Urinary bladder (tissue), 4 donors: Measurements from ENCODE around the gene SIPA1L3. TPM values are rescaled to one million over a fixed set of nuclear protein-coding genes. Genes with fewer than 3 reads are reported as not detected.
A peak's percentile ranks its signal among the peaks of the same experiment; 100 is the strongest.

Experiments
- DNase-seq: peaks from one replicate; pipeline ENCODE4 v3.0.0-alpha.2; 2015; ENCODE audit errors: extremely low spot score
- H3K27ac ChIP-seq: one replicate; pipeline ENCODE4 v1.5.1; 2013; ENCODE audit warnings: low read depth, mild to moderate bottlenecking, moderate library complexity
- H3K36me3 ChIP-seq: one replicate; pipeline ENCODE4 v1.6.1; 2013; ENCODE audit warnings: mild to moderate bottlenecking, moderate library complexity; ENCODE audit not compliant: insufficient read depth
- H3K4me1 ChIP-seq: one replicate; pipeline ENCODE4 v1.6.1; 2013; ENCODE audit warnings: mild to moderate bottlenecking, moderate library complexity; ENCODE audit not compliant: insufficient read depth
- H3K4me3 ChIP-seq: one replicate; pipeline ENCODE4 v1.5.1; 2013; ENCODE audit warnings: low read depth, low read length
- WGBS: extraction: QIAGEN DNeasy Blood & Tissue Kit; methylation state at CpG from one replicate; pipeline ENCODE4 v1.1.7; 2013; 5-methylcytosine and 5-hydroxymethylcytosine counted together
- polyA plus RNA-seq: library from polyadenylated mRNA; stranded (reverse); fragments of 200-250 nt; gene quantifications from one replicate; pipeline ENCODE4 v1.2.3, GENCODE V29; 2013
- total RNA-seq: library from RNA; depleted of rRNA; stranded (reverse); fragments of >200 nt; gene quantifications from one replicate; pipeline ENCODE4 v1.2.3, GENCODE V29; 2014
- donor health status: healthy with polysubstance abuse.
- donor health status: healthy.

Gene SIPA1L3
- total and polyA plus RNA-seq, 2 donors = 6.2 to 11.5 TPM

- WGBS = 3% methylated on average over 30 of the region's 30 CpGs
- Histone ChIP-seq H3K4me1 (no peaks in the 10 kb centered on the region), H3K27ac (peak overlapping the region; percentile 50), H3K4me3 (no peak overlapping the region), H3K36me3 (no peaks in the 10 kb centered on the region)
- peak; percentile 77 for DNase-seq
Observed at GRCh38 chr19:38209671-38210457, 302.9 kb downstream of the SIPA1L3 start.

GRCh38 chr19:38210458-38210987, 303.5 kb downstream of the SIPA1L3 start:
- no peak overlapping the region for H3K4me3 ChIP-seq
- H3K36me3 ChIP-seq = no peaks in the 10 kb centered on the region
- peak; percentile 77 for DNase-seq
- H3K4me1 ChIP-seq = no peaks in the 10 kb centered on the region
- 2% methylated on average over 24 of the region's 24 CpGs for WGBS
- H3K27ac ChIP-seq = no peak overlapping the region

DNA sequence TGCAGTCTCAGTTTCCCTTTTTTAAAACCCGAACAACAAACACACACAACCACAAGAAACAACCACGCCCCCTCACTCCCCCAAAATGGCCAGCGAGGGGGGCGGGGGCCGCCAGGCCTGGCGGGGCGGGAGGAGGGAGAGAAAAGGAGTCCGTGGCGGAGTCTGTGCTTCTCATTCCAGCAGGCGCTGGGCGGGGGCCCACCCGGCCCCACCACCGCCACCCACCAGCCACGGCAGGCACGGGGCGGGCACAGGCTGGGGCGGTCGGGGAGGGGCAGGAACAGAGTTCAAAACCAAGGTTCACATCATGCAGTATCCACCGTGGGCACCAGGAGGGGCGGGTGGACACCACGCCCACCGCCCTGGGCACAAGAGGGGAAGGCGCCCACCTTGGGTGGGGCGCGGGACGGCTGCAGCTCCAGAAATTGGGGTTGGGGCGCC, 304.2 kb downstream of the SIPA1L3 start:
- 3% methylated on average over 27 of the region's 27 CpGs for WGBS
- Histone ChIP-seq H3K4me1 (no peaks in the 10 kb centered on the region), H3K4me3 (no peak overlapping the region), H3K27ac (no peak overlapping the region), H3K36me3 (no peaks in the 10 kb centered on the region)
- DNase-seq = no peak

DNA sequence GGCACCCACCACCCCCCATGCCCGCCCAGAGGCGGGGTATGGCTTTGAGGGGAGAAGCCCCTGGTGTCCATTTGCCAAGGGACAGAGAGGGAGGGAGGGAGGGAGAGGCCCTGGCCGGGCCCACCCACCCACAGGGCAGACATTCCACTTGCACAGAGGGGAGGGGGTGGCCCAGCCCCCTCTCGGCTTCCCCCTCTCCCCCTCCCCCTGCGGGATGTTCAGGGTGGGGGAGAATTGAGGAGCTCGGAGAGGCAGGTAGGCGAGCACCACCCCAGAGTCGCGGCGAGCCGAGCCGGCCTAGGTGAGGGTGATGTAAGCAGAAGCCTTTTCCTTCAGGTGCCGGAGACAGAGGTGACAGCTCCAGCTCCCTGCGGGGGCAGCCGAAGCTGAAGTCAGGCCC, 304.8 kb downstream of the SIPA1L3 start:
- WGBS = 40% methylated on average over 15 of the region's 15 CpGs

DNA sequence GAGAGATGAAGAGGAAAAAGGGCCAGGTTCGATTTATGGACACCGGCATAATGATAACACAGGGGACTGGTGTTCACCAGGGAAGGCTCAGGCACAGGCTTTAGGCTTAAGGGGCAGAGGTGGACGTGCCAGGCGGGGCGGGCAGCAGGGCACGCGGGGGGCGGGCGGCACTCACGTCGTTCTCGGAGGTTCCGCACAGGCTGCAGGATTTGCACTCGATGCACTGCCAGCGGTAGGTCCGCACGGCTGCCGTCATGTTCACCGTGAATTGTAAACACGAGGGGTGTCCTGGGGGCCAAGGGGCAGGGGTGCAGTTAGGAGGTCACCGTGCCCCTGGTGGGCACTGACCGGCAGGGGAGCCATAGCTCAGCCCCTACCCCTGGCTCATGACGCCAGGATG, 306.5 kb downstream of the SIPA1L3 start:
- Histone ChIP-seq H3K36me3 (no peaks in the 10 kb centered on the region), H3K27ac (no peak overlapping the region), H3K4me1 (no peaks in the 10 kb centered on the region), H3K4me3 (no peak overlapping the region)
- WGBS = 91% methylated on average over 23 of the region's 23 CpGs
- DNase-seq = no peak

More for the DNA sequence above, 304.8 kb downstream of the SIPA1L3 start:
- no peak for DNase-seq
- no peaks in the 10 kb centered on the region for H3K36me3 ChIP-seq
- no peaks in the 10 kb centered on the region for H3K4me1 ChIP-seq
- no peak overlapping the region for H3K4me3 ChIP-seq
- H3K27ac ChIP-seq = no peak overlapping the region

- DNase-seq = no peak
- no peak overlapping the region for H3K4me3 ChIP-seq
- WGBS = 70% methylated on average over 24 of the region's 24 CpGs
- H3K27ac ChIP-seq = no peak overlapping the region
- no peaks in the 10 kb centered on the region for H3K36me3 ChIP-seq
- H3K4me1 ChIP-seq = no peaks in the 10 kb centered on the region
Observed at GRCh38 chr19:38213911-38214625, 307.1 kb downstream of the SIPA1L3 start.

DNA sequence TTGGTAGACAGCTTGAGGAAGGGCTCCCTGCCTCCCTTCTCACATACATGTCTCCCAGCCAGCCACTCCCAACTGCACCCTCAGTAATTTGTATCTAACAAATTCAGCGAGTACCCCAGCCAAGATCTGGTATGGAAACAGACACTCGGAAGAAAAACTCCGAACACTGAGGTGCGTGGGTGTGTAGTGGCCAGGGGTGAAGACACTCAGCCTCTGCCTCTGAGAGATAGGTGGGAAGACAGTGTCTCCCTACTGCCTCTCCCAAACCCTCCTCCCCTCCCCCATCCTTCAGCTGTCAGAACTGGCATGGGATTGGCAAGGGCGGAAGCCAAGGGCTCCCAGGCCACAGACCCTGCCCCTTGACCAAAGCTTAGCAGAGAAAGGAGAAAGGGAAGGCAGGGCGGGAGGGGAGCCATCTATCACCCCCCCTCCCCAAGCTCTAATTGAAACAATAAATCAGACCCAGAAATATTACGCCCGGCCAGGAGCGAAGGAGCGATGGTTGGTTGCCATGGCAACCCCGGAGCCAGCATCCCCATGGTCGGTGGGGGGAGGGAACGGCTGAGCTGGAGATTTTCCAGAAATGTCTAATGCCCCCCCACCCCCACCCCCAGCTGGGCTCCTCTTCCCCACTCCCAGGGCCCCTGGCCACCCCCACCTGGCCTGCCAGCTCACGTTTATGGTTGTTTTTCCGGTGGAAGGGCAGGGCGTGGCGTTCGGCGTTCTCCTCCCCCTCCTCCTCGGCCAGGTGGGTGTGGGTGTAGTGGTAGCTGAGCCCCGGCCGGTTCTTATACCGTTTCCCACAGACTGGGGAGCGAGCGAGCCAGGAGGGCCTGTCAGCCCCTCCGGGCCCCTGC, 310.0 kb downstream of the SIPA1L3 start:
- no peak for DNase-seq
- Histone ChIP-seq H3K27ac (no peak overlapping the region), H3K4me3 (no peak overlapping the region), H3K36me3 (no peaks in the 10 kb centered on the region), H3K4me1 (no peaks in the 10 kb centered on the region)
- 56% methylated on average over 26 of the region's 26 CpGs for WGBS

DNA sequence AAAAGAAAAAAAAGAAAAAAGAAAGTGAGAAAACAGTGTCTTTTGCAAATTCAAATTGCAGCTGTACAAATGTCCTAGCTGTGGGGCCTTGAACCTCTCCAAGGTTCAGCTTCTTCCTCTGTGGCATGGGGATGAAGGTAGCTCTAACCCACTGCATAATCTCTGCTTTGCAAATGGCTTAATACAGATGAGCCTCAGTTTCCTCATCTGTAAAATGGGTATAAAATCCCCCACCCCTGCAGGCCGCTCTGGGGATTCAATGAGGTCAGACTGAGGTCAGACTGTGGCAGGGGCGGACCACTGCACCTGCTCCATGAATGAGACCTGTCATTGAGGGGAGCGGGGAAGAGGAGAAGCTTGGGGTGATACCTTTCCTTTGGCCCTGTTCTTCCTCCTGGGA, 311.2 kb downstream of the SIPA1L3 start:
- WGBS = 97% methylated on average over 3 of the region's 3 CpGs
- no peaks in the 10 kb centered on the region for H3K4me1 ChIP-seq
- no peak for DNase-seq
- no peak overlapping the region for H3K27ac ChIP-seq
- H3K4me3 ChIP-seq = no peak overlapping the region
- no peaks in the 10 kb centered on the region for H3K36me3 ChIP-seq

GRCh38 chr19:38219221-38219620, 312.2 kb downstream of the SIPA1L3 start:
- no peak for DNase-seq
- H3K4me3 ChIP-seq = no peak overlapping the region
- 91% methylated on average over 10 of the region's 10 CpGs for WGBS
- H3K27ac ChIP-seq = no peak overlapping the region
- no peaks in the 10 kb centered on the region for H3K4me1 ChIP-seq
- no peaks in the 10 kb centered on the region for H3K36me3 ChIP-seq

- Histone ChIP-seq H3K4me1 (no peaks in the 10 kb centered on the region), H3K27ac (no peak overlapping the region), H3K4me3 (no peak overlapping the region), H3K36me3 (no peaks in the 10 kb centered on the region)
- 96% methylated on average over 6 of the region's 6 CpGs for WGBS
- DNase-seq = no peak
Observed at GRCh38 chr19:38221421-38221820, 314.4 kb downstream of the SIPA1L3 start.

DNA sequence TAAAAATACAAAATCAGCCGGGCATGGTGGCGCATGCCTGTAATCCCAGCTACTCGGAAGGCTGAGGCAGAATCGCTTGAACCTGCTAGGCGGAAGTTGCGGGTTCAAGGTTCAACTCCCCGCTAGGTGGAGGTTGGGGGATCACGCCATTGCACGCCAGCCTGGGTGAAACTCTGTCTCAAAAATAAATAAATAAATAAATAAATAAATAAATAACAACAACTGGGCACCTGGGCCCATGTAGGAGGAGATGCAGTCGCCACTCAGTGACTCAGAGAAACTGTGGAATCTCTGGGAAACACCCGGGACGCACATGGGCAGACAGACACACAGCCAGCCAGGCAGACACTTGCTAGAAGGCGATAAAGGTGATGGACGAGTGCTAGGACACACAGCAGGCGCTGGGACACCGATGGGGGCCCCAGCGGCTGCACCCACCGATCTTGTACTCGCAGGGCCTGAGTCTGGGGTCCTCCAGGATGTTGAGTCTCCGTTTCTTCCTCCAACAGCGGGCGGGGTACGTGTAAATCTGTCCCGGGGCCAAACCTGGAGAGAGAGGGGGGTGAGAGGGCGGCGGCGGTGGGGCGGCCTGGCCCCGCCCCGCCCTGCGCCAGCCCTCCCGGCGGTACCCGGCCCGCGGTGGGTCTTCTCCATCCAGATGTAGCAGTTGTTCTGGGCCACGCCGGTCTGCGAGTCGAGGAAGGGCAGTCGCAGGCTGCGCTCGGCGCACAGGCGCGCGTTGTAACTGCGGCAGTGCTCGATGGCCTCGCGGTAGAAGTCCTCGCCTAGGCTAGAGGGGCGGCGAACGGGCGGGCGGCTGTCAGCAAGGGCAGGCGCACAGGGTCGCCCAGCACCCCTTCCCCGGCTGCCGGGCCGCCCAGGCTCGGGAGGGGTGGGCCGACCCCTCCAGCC, 315.2 kb downstream of the SIPA1L3 start:
- Histone ChIP-seq H3K27ac (no peak overlapping the region), H3K4me1 (no peaks in the 10 kb centered on the region), H3K4me3 (no peak overlapping the region), H3K36me3 (no peaks in the 10 kb centered on the region)
- DNase-seq = no peak
- WGBS = 60% methylated on average over 64 of the region's 64 CpGs

- no peak overlapping the region for H3K27ac ChIP-seq
- no peak for DNase-seq
- H3K4me1 ChIP-seq = no peaks in the 10 kb centered on the region
- H3K4me3 ChIP-seq = no peak overlapping the region
- 97% methylated on average over 3 of the region's 3 CpGs for WGBS
- H3K36me3 ChIP-seq = no peaks in the 10 kb centered on the region
Observed at GRCh38 chr19:38223119-38223523, 316.1 kb downstream of the SIPA1L3 start.
